MM.1S (cell line): Measurements from ENCODE around the gene OR6K2.

Source experiments
- DNase-seq: peaks from one replicate; pipeline ENCODE4 v3.0.0-alpha.2; 2015
- H2AFZ ChIP-seq: fragments of 300-600 bp; sonication (generic); 2 replicates; pipeline ENCODE4 v1.6.0; 2016; ENCODE audit warnings: antibody characterized with exemption, low read length
- H3F3A ChIP-seq: fragments of 300-600 bp; sonication (generic); 2 replicates; pipeline ENCODE4 v1.6.1; 2016; ENCODE audit warnings: mild to moderate bottlenecking, antibody characterized with exemption, low read length, moderate library complexity, mixed read lengths; ENCODE audit not compliant: insufficient read depth
- H3K27ac ChIP-seq: fragments of 300-600 bp; sonication (generic); 2 replicates; pipeline ENCODE4 v1.5.1; 2016; ENCODE audit warnings: mild to moderate bottlenecking, low read length
- H3K27me3 ChIP-seq: fragments of 300-600 bp; sonication (generic); replicated peaks from 2 replicates; pipeline ENCODE4 v1.6.0; 2016; ENCODE audit warnings: low read length; ENCODE audit not compliant: insufficient read depth
- H3K36me3 ChIP-seq: fragments of 300-600 bp; sonication (generic); replicated peaks from 2 replicates; pipeline ENCODE4 v1.6.1; 2016; ENCODE audit warnings: mild to moderate bottlenecking, low read length, mixed read lengths; ENCODE audit not compliant: insufficient read depth
- H3K4me1 ChIP-seq: fragments of 300-600 bp; sonication (generic); 2 replicates; pipeline ENCODE4 v1.6.1; 2016; ENCODE audit warnings: low read length, mixed read lengths
- H3K4me2 ChIP-seq: fragments of 300-600 bp; sonication (generic); 2 replicates; pipeline ENCODE4 v1.6.0; 2016; ENCODE audit warnings: low read depth, low read length
- H3K4me3 ChIP-seq: fragments of 300-600 bp; sonication (generic); 2 replicates; pipeline ENCODE4 v1.5.1; 2016; ENCODE audit warnings: low read length, mixed read lengths
- H3K79me2 ChIP-seq: fragments of 300-600 bp; sonication (generic); 2 replicates; pipeline ENCODE4 v1.6.1; 2016; ENCODE audit warnings: mixed run types, low read length, mixed read lengths
- H3K9ac ChIP-seq: fragments of 300-600 bp; sonication (generic); 2 replicates; pipeline ENCODE4 v1.6.1; 2016; ENCODE audit warnings: low read length, mixed read lengths
- H3K9me2 ChIP-seq: fragments of 300-600 bp; sonication (generic); replicated peaks from 2 replicates; pipeline ENCODE4 v1.6.1; 2016; ENCODE audit warnings: mild to moderate bottlenecking, low read length, mixed read lengths; ENCODE audit not compliant: insufficient read depth
- H3K9me3 ChIP-seq: fragments of 300-600 bp; sonication (generic); replicated peaks from 2 replicates; pipeline ENCODE4 v1.6.1; 2016; ENCODE audit warnings: mild to moderate bottlenecking, low read length, mixed read lengths; ENCODE audit not compliant: insufficient read depth
- H4K20me1 ChIP-seq: fragments of 300-600 bp; sonication (generic); 2 replicates; pipeline ENCODE4 v1.6.1; 2016; ENCODE audit warnings: mild to moderate bottlenecking, low read length, moderate library complexity, mixed read lengths; ENCODE audit not compliant: insufficient read depth
- EZH2 ChIP-seq: fragments of 300-600 bp; sonication (generic); optimal IDR thresholded peaks from 2 replicates; pipeline ENCODE3; 2017; ENCODE audit warnings: low read depth, mild to moderate bottlenecking, antibody characterized with exemption, low read length, mixed read lengths
- EZH2phosphoT487 ChIP-seq: fragments of 300-600 bp; sonication (generic); IDR thresholded peaks from 2 replicates; pipeline ENCODE4 v1.6.1; 2018; ENCODE audit warnings: antibody characterized with exemption, low read length
- TF ChIP-seq, protein P1 (sequence below): fragments of 300-600 bp; sonication (generic); IDR thresholded peaks from 2 replicates; pipeline ENCODE4 v1.5.1; 2016; ENCODE audit warnings: antibody characterized with exemption, low read length, mixed read lengths

The OR6K2 gene

DNA sequence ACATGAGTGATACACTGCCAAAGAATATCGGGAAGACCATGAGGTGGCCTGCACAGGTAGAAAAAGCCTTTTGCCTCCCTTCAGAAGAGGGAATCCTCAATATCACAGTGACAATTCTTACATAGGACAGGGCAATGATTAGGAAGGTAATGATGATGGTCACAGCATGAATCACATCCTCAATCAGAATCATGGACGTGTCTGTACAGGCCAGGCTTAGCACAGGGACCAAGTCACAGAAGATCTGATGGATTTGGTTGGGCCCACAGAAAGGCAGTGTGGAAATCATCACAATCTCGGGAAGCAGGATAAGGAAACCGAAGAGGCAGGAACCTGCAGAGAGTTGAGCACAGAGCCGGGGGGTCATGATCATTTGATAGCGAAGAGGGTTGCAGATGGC, 16.9 kb upstream of the OR6K2 start:
- no peak overlapping the region for H3K4me3 ChIP-seq
- no peaks in the 10 kb centered on the region for H3K9me3 ChIP-seq
- no peaks in the 10 kb centered on the region for H3K4me1 ChIP-seq
- H3K4me2 ChIP-seq = no peak overlapping the region
- H3K27me3 ChIP-seq = no peaks in the 10 kb centered on the region
- no peak overlapping the region for H2AFZ ChIP-seq
- no peak overlapping the region for H3K27ac ChIP-seq
- no peaks in the 10 kb centered on the region for H3K36me3 ChIP-seq
- no peaks in the 10 kb centered on the region for H4K20me1 ChIP-seq
- no peak for DNase-seq
- no peaks in the 10 kb centered on the region for H3K9me2 ChIP-seq
- H3K9ac ChIP-seq = no peak overlapping the region
- TF ChIP-seq EZH2phosphoT487 (no peak), EZH2 (no peak)
- TF ChIP-seq, protein P1, sequence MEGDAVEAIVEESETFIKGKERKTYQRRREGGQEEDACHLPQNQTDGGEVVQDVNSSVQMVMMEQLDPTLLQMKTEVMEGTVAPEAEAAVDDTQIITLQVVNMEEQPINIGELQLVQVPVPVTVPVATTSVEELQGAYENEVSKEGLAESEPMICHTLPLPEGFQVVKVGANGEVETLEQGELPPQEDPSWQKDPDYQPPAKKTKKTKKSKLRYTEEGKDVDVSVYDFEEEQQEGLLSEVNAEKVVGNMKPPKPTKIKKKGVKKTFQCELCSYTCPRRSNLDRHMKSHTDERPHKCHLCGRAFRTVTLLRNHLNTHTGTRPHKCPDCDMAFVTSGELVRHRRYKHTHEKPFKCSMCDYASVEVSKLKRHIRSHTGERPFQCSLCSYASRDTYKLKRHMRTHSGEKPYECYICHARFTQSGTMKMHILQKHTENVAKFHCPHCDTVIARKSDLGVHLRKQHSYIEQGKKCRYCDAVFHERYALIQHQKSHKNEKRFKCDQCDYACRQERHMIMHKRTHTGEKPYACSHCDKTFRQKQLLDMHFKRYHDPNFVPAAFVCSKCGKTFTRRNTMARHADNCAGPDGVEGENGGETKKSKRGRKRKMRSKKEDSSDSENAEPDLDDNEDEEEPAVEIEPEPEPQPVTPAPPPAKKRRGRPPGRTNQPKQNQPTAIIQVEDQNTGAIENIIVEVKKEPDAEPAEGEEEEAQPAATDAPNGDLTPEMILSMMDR = no peak
- no peaks in the 10 kb centered on the region for H3F3A ChIP-seq
- H3K79me2 ChIP-seq = no peaks in the 10 kb centered on the region

DNA sequence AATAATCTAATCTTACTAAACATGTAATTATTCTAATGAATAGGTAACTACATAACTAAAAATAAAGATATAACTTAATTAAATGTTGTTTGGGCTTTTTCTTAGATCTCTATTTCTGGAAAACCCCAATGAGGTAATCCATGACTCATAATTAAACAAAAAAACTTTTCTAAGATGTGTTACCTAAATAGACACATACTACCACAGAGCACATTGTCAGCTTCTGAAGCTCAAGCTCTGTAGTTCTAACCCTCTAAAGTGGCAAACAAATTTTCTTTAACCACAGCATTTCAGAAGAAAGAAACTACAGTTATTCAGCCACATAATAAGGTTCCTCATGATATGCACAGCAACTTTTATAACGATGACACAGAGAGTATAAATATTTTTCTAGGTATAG, 15.9 kb upstream of the OR6K2 start:
- no peaks in the 10 kb centered on the region for H3K36me3 ChIP-seq
- DNase-seq = peak; percentile 30
- H3K9ac ChIP-seq = no peak overlapping the region
- H3K79me2 ChIP-seq = no peaks in the 10 kb centered on the region
- no peaks in the 10 kb centered on the region for H3K9me3 ChIP-seq
- H3F3A ChIP-seq = no peaks in the 10 kb centered on the region
- H3K27ac ChIP-seq = no peak overlapping the region
- no peak overlapping the region for H3K4me2 ChIP-seq
- H2AFZ ChIP-seq = no peak overlapping the region
- H3K27me3 ChIP-seq = no peaks in the 10 kb centered on the region
- no peaks in the 10 kb centered on the region for H4K20me1 ChIP-seq
- TF ChIP-seq EZH2phosphoT487 (no peak), EZH2 (no peak)
- TF ChIP-seq, protein P1 = no peak
- H3K4me3 ChIP-seq = no peak overlapping the region
- H3K4me1 ChIP-seq = no peaks in the 10 kb centered on the region
- no peaks in the 10 kb centered on the region for H3K9me2 ChIP-seq

DNA sequence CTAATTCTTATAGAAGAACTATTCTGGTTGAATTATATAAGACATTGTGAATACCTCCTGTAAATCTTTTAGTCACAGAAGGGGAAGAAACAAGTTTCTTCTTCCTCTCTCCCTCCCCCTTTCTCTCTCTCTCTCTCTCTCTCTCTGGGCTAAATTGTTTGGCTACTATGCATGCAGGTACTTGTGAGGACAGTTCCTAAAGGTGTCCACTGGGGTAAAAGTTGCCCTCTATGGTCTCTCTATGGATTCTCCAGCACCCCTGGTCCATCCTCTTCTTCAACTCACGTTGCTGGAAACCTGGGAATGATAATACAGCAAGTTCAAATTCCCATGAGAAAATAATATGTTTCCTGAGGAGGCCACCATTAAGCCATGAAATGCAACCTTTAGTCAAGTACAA, 14.3 kb upstream of the OR6K2 start:
- Histone ChIP-seq H3K9ac (no peak overlapping the region), H3K4me3 (no peak overlapping the region), H3K36me3 (no peaks in the 10 kb centered on the region), H3K9me3 (no peaks in the 10 kb centered on the region), H3K27me3 (no peaks in the 10 kb centered on the region), H4K20me1 (no peaks in the 10 kb centered on the region), H3F3A (no peaks in the 10 kb centered on the region), H2AFZ (no peak overlapping the region), H3K79me2 (no peaks in the 10 kb centered on the region), H3K4me2 (no peak overlapping the region), H3K9me2 (no peaks in the 10 kb centered on the region), H3K4me1 (no peaks in the 10 kb centered on the region), H3K27ac (no peak overlapping the region)
- TF ChIP-seq, protein P1 = no peak
- no peak for TF ChIP-seq EZH2phosphoT487
- TF ChIP-seq EZH2 = no peak
- DNase-seq = no peak

DNA sequence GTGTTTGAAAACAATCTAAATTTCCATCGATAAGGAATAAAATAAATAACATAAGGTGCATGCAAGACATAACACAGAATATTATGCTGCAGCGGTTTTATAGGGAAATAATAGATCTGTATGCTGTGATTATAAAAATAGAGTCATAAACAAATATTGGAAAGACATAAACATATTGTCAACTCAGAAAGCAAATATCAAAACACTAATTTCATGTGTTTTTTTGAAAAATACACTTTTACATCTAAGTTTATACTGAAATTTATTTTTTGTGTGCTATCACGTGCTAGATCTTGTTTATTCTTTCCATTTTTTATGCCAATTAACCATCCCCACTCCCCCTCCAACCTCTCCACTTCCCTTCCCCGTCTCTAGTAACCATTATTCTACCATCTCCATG, 10.6 kb upstream of the OR6K2 start:
- H3K9me2 ChIP-seq = no peaks in the 10 kb centered on the region
- no peaks in the 10 kb centered on the region for H3K27me3 ChIP-seq
- H3F3A ChIP-seq = no peaks in the 10 kb centered on the region
- H4K20me1 ChIP-seq = no peaks in the 10 kb centered on the region
- no peak overlapping the region for H3K9ac ChIP-seq
- no peak overlapping the region for H3K27ac ChIP-seq
- H3K36me3 ChIP-seq = no peaks in the 10 kb centered on the region
- H3K4me1 ChIP-seq = no peaks in the 10 kb centered on the region
- no peak for TF ChIP-seq EZH2
- TF ChIP-seq, protein P1 = no peak
- no peak for TF ChIP-seq EZH2phosphoT487
- no peak overlapping the region for H3K4me2 ChIP-seq
- H3K79me2 ChIP-seq = no peaks in the 10 kb centered on the region
- no peak overlapping the region for H3K4me3 ChIP-seq
- no peaks in the 10 kb centered on the region for H3K9me3 ChIP-seq
- DNase-seq = no peak
- no peak overlapping the region for H2AFZ ChIP-seq
